GM18505 (cell line): ENCODE results near the gene KCND2.
"Not testable (repeated sequence)": the region's sequence is repeated elsewhere in the genome, so short reads cannot be mapped to it uniquely, and the experiment has no call there.

Experiments used
- ATAC-seq: cut with Tn5 transposase; IDR thresholded peaks from one replicate; pipeline ENCODE4 v1.9.1; 2021; ENCODE audit not compliant: unreplicated experiment
- POLR2A ChIP-seq: IDR thresholded peaks from 4 replicates; pipeline ENCODE4 v1.6.1; 2011; ENCODE audit warnings: borderline replicate concordance; ENCODE audit not compliant: insufficient read depth, insufficient read length; ENCODE audit errors: extremely low read depth

Gene KCND2

GRCh38 chr7:120645966-120646365, 373.0 kb downstream of the KCND2 start:
- TF ChIP-seq POLR2A, result no peak
- ATAC-seq, result no peak

- no peak for ATAC-seq
- TF ChIP-seq POLR2A, result no peak
Observed at GRCh38 chr7:120654241-120654640, 381.3 kb downstream of the KCND2 start.

DNA sequence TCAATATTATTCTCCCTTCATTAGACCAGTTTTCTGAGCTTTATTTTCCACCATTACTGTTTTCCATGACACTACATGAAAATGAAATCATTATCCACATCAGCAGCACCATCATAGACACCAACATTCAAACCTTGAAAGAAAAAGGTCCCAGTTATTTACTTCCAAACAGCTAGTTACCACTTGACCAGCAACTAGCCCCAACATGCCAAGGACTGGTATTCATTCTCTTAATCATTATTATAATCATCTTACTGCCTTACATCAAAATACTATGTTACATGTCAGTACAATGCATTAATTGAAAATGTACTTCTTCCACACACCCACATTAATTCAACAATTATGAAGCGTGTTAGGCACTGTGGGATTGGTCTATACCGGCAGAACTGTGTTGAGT, 385.5 kb downstream of the KCND2 start:
- no peak for TF ChIP-seq POLR2A
- no peak for ATAC-seq

GRCh38 chr7:120662291-120662690, 389.3 kb downstream of the KCND2 start:
- no peak for ATAC-seq
- no peak for TF ChIP-seq POLR2A

GRCh38 chr7:120665068-120665467, 392.1 kb downstream of the KCND2 start:
- no peak for TF ChIP-seq POLR2A
- no peak for ATAC-seq

DNA sequence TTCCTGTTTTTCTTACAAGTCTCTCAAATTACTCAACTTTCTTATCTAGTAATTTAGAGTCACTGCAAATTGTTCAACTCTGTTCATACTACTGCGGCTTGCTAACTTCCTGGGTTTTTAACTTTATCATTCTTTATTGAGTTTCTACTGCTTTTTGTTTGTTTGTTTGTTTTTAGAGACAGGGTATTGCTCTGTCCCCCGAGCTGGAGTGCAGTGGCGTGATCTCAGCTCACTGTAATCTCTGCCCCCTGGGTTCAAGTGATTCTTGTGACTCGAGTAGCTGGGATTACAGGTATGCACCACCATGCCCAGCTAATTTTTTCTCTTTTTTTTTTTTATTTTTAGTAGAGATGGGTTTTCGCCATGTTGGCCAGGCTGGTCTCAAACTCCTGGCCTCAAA, 402.1 kb downstream of the KCND2 start:
- TF ChIP-seq POLR2A, result no peak
- no peak for ATAC-seq

- ATAC-seq, result no peak
Observed at GRCh38 chr7:120677535-120677934, 404.6 kb downstream of the KCND2 start.

GRCh38 chr7:120680985-120681384, 408.0 kb downstream of the KCND2 start:
- no peak for ATAC-seq
- no peak for TF ChIP-seq POLR2A

More at GRCh38 chr7:120677535-120677934, 404.6 kb downstream of the KCND2 start:
- no peak for TF ChIP-seq POLR2A

GRCh38 chr7:120684463-120684862, 411.5 kb downstream of the KCND2 start:
- no peak for ATAC-seq
- TF ChIP-seq POLR2A, result no peak

DNA sequence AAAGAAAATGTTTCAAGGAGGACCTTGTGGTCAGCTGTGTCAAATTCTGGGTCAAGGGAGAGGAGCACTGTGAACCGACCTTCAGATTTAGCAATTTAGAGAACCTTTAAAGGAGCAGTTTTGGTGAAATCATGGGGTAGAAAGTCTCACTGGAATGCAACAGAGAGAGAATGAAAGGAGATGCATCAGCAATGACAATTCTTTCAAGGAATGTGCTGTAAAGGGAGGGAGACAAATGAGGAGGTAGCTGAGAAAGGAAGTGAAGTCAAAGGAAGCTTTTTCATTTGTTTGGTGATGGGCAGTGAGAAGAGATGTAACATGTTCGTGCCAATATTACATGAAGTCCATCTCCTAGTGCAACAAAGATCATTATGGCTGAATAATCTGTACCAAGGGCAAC, 418.9 kb downstream of the KCND2 start:
- ATAC-seq, result no peak
- no peak for TF ChIP-seq POLR2A

DNA sequence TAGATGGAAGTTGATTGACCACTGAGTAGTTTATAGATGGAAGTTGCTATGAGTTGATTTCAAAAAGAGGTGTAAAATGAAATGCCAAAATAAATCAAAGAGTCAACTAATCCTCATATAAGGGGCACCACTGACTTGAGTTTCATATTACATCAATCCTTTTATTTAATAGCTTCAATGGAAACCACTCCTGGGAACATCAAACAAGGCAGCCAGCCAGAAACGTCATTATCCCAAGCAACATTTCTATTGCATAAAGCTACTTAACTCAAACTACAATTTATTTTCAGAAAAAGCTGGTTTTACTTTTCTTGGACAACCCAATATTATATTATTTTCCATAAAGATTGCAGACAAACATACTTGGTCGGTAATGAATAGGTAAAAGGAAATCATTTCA, 422.9 kb downstream of the KCND2 start:
- TF ChIP-seq POLR2A, result no peak

GRCh38 chr7:120700796-120701195, 427.8 kb downstream of the KCND2 start:
- no peak for TF ChIP-seq POLR2A
- ATAC-seq, result no peak

More for the DNA sequence above, 422.9 kb downstream of the KCND2 start:
- no peak for ATAC-seq

- ATAC-seq, result not testable (repeated sequence)
Observed at GRCh38 chr7:120702408-120702807, 429.4 kb downstream of the KCND2 start.

- TF ChIP-seq POLR2A, result no peak
- no peak for ATAC-seq
Observed at GRCh38 chr7:120703585-120704240, 430.7 kb downstream of the KCND2 start.

DNA sequence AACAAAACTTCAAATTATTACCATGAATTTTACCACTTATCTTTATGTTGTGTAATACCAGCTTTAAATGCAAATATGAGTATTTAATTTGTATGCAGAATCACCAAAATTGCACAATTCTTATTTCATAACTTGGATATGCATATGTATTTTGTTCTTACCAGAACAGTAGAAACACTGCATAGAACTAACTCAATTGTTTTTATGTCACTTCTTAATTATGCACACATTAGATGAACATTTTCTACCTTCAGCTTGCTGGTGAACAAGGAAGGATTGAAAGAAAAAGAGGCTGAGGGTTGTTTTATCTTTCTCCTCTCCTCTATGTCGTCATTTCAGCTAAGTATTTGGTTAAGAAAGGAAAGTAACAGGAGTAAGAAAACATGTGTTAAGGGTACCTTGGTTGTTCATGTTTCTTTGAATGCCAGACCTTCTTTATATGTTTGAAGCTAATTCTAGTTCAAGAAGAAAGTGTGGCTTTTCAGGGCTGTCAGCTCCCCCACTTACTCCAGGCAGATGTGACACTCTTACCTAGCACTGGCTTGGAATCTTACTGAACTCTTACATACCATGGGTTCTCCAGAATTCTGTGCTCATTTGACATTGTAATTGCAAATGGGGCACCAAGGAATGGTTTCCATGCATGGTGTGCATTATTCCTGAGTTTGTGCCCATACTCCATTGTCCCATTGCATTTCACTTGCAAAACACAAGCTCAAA, 436.4 kb downstream of the KCND2 start:
- ATAC-seq, result no peak
- TF ChIP-seq POLR2A, result no peak

- ATAC-seq, result no peak
- TF ChIP-seq POLR2A, result no peak
Observed at GRCh38 chr7:120709972-120710320, 437.0 kb downstream of the KCND2 start.
